Measurements from ENCODE around the gene CA14.

DNA sequence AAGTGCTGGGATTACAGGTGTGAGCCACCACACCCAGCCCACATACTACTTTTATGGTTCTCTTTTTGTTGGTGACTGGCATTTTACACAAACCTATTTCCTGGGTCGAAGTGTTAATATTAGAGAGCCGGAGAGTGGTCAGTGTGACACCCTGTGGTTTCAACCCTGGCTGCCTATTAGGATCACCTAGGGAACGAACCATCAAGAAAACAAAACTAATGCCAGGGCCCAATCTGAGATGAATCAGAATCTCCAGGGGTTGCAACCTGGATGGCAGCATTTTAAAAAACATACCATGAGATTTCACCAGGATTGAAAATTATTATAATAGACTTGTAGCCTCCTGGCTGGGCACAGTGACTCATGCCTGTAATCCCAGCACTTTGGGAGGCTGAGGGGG is 42.1 kb downstream of the CA14 start:
- TF ChIP-seq POLR2A (IDR thresholded peaks at IDR 0.05) (no peak), EP300 (IDR thresholded peaks at IDR 0.05) (no peak), POLR2AphosphoS5 (IDR thresholded peaks at IDR 0.05) (no peak)
- TF ChIP-seq, protein P1, sequence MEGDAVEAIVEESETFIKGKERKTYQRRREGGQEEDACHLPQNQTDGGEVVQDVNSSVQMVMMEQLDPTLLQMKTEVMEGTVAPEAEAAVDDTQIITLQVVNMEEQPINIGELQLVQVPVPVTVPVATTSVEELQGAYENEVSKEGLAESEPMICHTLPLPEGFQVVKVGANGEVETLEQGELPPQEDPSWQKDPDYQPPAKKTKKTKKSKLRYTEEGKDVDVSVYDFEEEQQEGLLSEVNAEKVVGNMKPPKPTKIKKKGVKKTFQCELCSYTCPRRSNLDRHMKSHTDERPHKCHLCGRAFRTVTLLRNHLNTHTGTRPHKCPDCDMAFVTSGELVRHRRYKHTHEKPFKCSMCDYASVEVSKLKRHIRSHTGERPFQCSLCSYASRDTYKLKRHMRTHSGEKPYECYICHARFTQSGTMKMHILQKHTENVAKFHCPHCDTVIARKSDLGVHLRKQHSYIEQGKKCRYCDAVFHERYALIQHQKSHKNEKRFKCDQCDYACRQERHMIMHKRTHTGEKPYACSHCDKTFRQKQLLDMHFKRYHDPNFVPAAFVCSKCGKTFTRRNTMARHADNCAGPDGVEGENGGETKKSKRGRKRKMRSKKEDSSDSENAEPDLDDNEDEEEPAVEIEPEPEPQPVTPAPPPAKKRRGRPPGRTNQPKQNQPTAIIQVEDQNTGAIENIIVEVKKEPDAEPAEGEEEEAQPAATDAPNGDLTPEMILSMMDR (IDR thresholded peaks at IDR 0.05), result no peak

Data from upper lobe of left lung (tissue), 4 donors.